ENCODE data around the gene TNP1. TPM values are rescaled to one million over a fixed set of nuclear protein-coding genes. Genes with fewer than 3 reads are reported as not detected.

The TNP1 gene
- total RNA-seq, 4 donors from 2014 or later = not detected

- Histone ChIP-seq H3K4me3 (no peak overlapping the region), H3K9me3 (no peaks in the 10 kb centered on the region), H3K27me3 (no peaks in the 10 kb centered on the region), H3K4me1 (no peaks in the 10 kb centered on the region), H3K27ac (no peak overlapping the region), H3K36me3 (no peaks in the 10 kb centered on the region)
- intact Hi-C loops (cut with DNase I; ENCODE audit: low total_unique reads) = no loop called here
- no peak for DNase-seq
- TF ChIP-seq CTCF (IDR thresholded peaks at IDR 0.05) (no peak), POLR2A (IDR thresholded peaks at IDR 0.05) (no peak)
Measured at GRCh38 chr2:216871333-216871934, 11.6 kb upstream of the TNP1 start.

- Histone ChIP-seq H3K36me3 (no peaks in the 10 kb centered on the region), H3K4me1 (no peaks in the 10 kb centered on the region), H3K4me3 (no peak overlapping the region), H3K27ac (no peak overlapping the region), H3K27me3 (no peaks in the 10 kb centered on the region), H3K9me3 (no peaks in the 10 kb centered on the region)
- no peak for DNase-seq
- intact Hi-C loops (cut with DNase I; ENCODE audit: low total_unique reads) = no loop called here
- TF ChIP-seq CTCF (IDR thresholded peaks at IDR 0.05) (no peak), POLR2A (IDR thresholded peaks at IDR 0.05) (no peak)
Measured at GRCh38 chr2:216870508-216871332, 10.9 kb upstream of the TNP1 start.

- no peak for DNase-seq
Measured at GRCh38 chr2:216866515-216867095, 6.7 kb upstream of the TNP1 start.

GRCh38 chr2:216865658-216866057, 5.8 kb upstream of the TNP1 start:
- no peak for DNase-seq
- intact Hi-C loops (cut with DNase I; ENCODE audit: low total_unique reads) = no loop called here
- no peak overlapping the region for H3K4me3 ChIP-seq
- no peak overlapping the region for H3K27ac ChIP-seq
- H3K27me3 ChIP-seq = no peaks in the 10 kb centered on the region
- TF ChIP-seq POLR2A (IDR thresholded peaks at IDR 0.05) = no peak
- H3K4me1 ChIP-seq = no peaks in the 10 kb centered on the region
- H3K9me3 ChIP-seq = no peaks in the 10 kb centered on the region
- no peaks in the 10 kb centered on the region for H3K36me3 ChIP-seq

More at GRCh38 chr2:216866515-216867095, 6.7 kb upstream of the TNP1 start:
- Histone ChIP-seq H3K4me3 (no peak overlapping the region), H3K4me1 (no peaks in the 10 kb centered on the region), H3K36me3 (no peaks in the 10 kb centered on the region), H3K27me3 (no peaks in the 10 kb centered on the region), H3K27ac (no peak overlapping the region), H3K9me3 (no peaks in the 10 kb centered on the region)
- intact Hi-C loops (cut with DNase I; ENCODE audit: low total_unique reads) = no loop called here
- TF ChIP-seq POLR2A (IDR thresholded peaks at IDR 0.05) (no peak), CTCF (IDR thresholded peaks at IDR 0.05) (no peak)

GRCh38 chr2:216863946-216864345, 4.1 kb upstream of the TNP1 start:
- intact Hi-C loops (cut with DNase I; ENCODE audit: low total_unique reads) = no loop called here
- DNase-seq = no peak
- TF ChIP-seq POLR2A (IDR thresholded peaks at IDR 0.05) (no peak), CTCF (IDR thresholded peaks at IDR 0.05) (no peak)
- H3K4me3 ChIP-seq = no peak overlapping the region
- no peaks in the 10 kb centered on the region for H3K36me3 ChIP-seq
- no peak overlapping the region for H3K27ac ChIP-seq
- H3K9me3 ChIP-seq = no peaks in the 10 kb centered on the region
- no peaks in the 10 kb centered on the region for H3K27me3 ChIP-seq
- H3K4me1 ChIP-seq = no peaks in the 10 kb centered on the region

All from uterus (tissue), 4 donors.